H1 (cell line): ENCODE data around the gene ARHGAP10. TPM values are rescaled to one million over a fixed set of nuclear protein-coding genes. Genes with fewer than 3 reads are reported as not detected.

ENCODE experiments used
- CTCF ChIA-PET: fragments of 300-600 bp; sonication (Branson Sonifier 250); formaldehyde crosslinking; loops from one replicate; lab custom pipeline; 2021; ENCODE audit not compliant: partially characterized antibody; lab: Charles Lee
- POLR2A ChIA-PET: fragments of 300-600 bp; sonication (Branson Sonifier 250); formaldehyde crosslinking; loops from one replicate; lab custom pipeline; 2021; ENCODE audit warnings: inconsistent platforms; ENCODE audit not compliant: partially characterized antibody; lab: Charles Lee
- DNase-seq, 2 experiments: peaks; one replicate each; pipeline versions ENCODE4 v3.0.0 to v3.0.0-alpha.2; 2010 to 2022; ENCODE audit warnings: low spot score in 2 of 2, low read depth in 1 of 2, mixed read lengths in 1 of 2
- FAIRE-seq: peaks from 2 replicates; lab custom pipeline; 2011; peaks lifted over from hg19 to GRCh38; lab: Jason Lieb, UNC
- H2AFZ ChIP-seq: 2 replicates; pipeline ENCODE4 v1.8.1; 2012; ENCODE audit warnings: low read length, inconsistent platforms
- H2AK5ac ChIP-seq: 2 replicates; pipeline ENCODE4 v1.6.1; 2013; ENCODE audit warnings: low read depth, low read length
- H2BK120ac ChIP-seq: replicated peaks from 2 replicates; pipeline ENCODE3; 2013; ENCODE audit warnings: low read depth, low read length, inconsistent platforms
- H2BK12ac ChIP-seq: 2 replicates; pipeline ENCODE4 v1.6.1; 2013; ENCODE audit warnings: low read depth, low read length
- H2BK15ac ChIP-seq: 2 replicates; pipeline ENCODE4 v1.6.1; 2013; ENCODE audit warnings: low read length
- H2BK20ac ChIP-seq: 2 replicates; pipeline ENCODE4 v1.6.1; 2013; ENCODE audit warnings: low read length
- H2BK5ac ChIP-seq: 2 replicates; pipeline ENCODE4 v1.6.1; 2013; ENCODE audit warnings: low read depth, low read length
- H3K14ac ChIP-seq: 2 replicates; pipeline ENCODE4 v1.6.1; 2013; ENCODE audit warnings: inconsistent platforms; ENCODE audit not compliant: insufficient read length
- H3K18ac ChIP-seq: 2 replicates; pipeline ENCODE4 v1.6.1; 2013; ENCODE audit warnings: low read length; ENCODE audit errors: extremely low read depth
- H3K23ac ChIP-seq: 2 replicates; pipeline ENCODE4 v1.6.1; 2013; ENCODE audit warnings: inconsistent platforms; ENCODE audit not compliant: insufficient read length
- H3K23me2 ChIP-seq: 2 replicates; pipeline ENCODE4 v1.6.1; 2013; ENCODE audit warnings: low read depth, low read length
- H3K27ac ChIP-seq: 2 replicates; pipeline ENCODE4 v1.6.1; 2011; ENCODE audit warnings: low read depth, low read length, inconsistent platforms
- H3K27me3 ChIP-seq, 4 experiments: replicated peaks in 1 of 4; 1 replicate in 1 of 4; 2 replicates in 3 of 4; pipeline versions ENCODE4 v1.6.1 to v1.8.1; 2011 to 2013; ENCODE audit warnings: low read length in 3 of 4, mild to moderate bottlenecking in 3 of 4, inconsistent platforms in 2 of 4, mixed read lengths in 2 of 4, moderate library complexity in 1 of 4; ENCODE audit not compliant: control insufficient read depth in 3 of 4, insufficient read depth in 3 of 4; ENCODE audit errors: extremely low read depth in 1 of 4
- H3K36me3 ChIP-seq, 4 experiments: 2 replicates each; pipeline versions ENCODE4 v1.6.1 to v1.8.1; 2011 to 2013; ENCODE audit warnings: mild to moderate bottlenecking in 4 of 4, low read length in 3 of 4, moderate library complexity in 2 of 4, control low read depth in 1 of 4, inconsistent platforms in 1 of 4; ENCODE audit not compliant: insufficient read depth in 4 of 4, control insufficient read depth in 2 of 4
- H3K4ac ChIP-seq: replicated peaks from 2 replicates; pipeline ENCODE3; 2013; ENCODE audit warnings: low read length, low read depth, mixed read lengths, inconsistent platforms; ENCODE audit not compliant: insufficient read length
- H3K4me1 ChIP-seq, 4 experiments: replicated peaks in 1 of 4; 1 replicate in 1 of 4; 2 replicates in 3 of 4; pipeline versions ENCODE4 v1.6.1 to v1.8.1; 2011 to 2013; ENCODE audit warnings: low read length in 3 of 4, inconsistent platforms in 2 of 4, mixed read lengths in 1 of 4; ENCODE audit not compliant: insufficient read depth in 4 of 4, control insufficient read depth in 3 of 4
- H3K4me2 ChIP-seq, 2 experiments: 2 replicates each; pipeline versions ENCODE4 v1.6.1 to v1.8.1; 2011 to 2013; ENCODE audit warnings: low read depth in 2 of 2, low read length in 2 of 2, control low read depth in 1 of 2, inconsistent platforms in 1 of 2, mild to moderate bottlenecking in 1 of 2; ENCODE audit not compliant: insufficient read depth in 1 of 2
- H3K4me3 ChIP-seq, 4 experiments: fragments of 200-600, 300-600 bp in 1 of 4; sonication (generic), shearing (Covaris generic), sonication (Bioruptor Twin) in 1 of 4; 2 replicates each; pipeline versions ENCODE4 v1.5.1 to v1.8.1; 2011 to 2016; ENCODE audit warnings: low read length in 4 of 4, low read depth in 3 of 4, control low read depth in 2 of 4, inconsistent platforms in 2 of 4, mild to moderate bottlenecking in 2 of 4, mixed read lengths in 1 of 4, moderate library complexity in 1 of 4; ENCODE audit not compliant: insufficient read depth in 2 of 4; ENCODE audit errors: extremely low read depth in 1 of 4
- H3K56ac ChIP-seq: replicated peaks from 2 replicates; pipeline ENCODE3; 2013; ENCODE audit warnings: low read depth, mild to moderate bottlenecking, mixed read lengths, low read length, inconsistent platforms; ENCODE audit not compliant: insufficient read length
- H3K79me1 ChIP-seq: 2 replicates; pipeline ENCODE4 v1.6.1; 2013; ENCODE audit warnings: low read depth, low read length, control low read depth
- H3K79me2 ChIP-seq, 2 experiments: 2 replicates each; pipeline versions ENCODE4 v1.6.1 to v1.8.1; 2012 to 2013; ENCODE audit warnings: low read length in 2 of 2, mild to moderate bottlenecking in 2 of 2, inconsistent platforms in 1 of 2; ENCODE audit not compliant: insufficient read depth in 2 of 2, control insufficient read depth in 1 of 2
- H3K9ac ChIP-seq, 4 experiments: replicated peaks in 1 of 4; 1 replicate in 1 of 4; 2 replicates in 3 of 4; pipeline versions ENCODE4 v1.6.1 to v1.8.1; 2011 to 2013; ENCODE audit warnings: low read depth in 3 of 4, low read length in 3 of 4, control low read depth in 2 of 4, mild to moderate bottlenecking in 2 of 4, moderate library complexity in 2 of 4, inconsistent platforms in 1 of 4; ENCODE audit errors: extremely low read depth in 1 of 4
- H3K9me3 ChIP-seq, 2 experiments: 2 replicates each; pipeline versions ENCODE4 v1.6.1 to v1.8.1; 2012 to 2013; ENCODE audit warnings: mild to moderate bottlenecking in 2 of 2, moderate library complexity in 2 of 2, control low read depth in 1 of 2, inconsistent platforms in 1 of 2, low read depth in 1 of 2, low read length in 1 of 2, mixed read lengths in 1 of 2; ENCODE audit not compliant: insufficient read depth in 2 of 2
- H4K20me1 ChIP-seq, 2 experiments: replicated peaks in 1 of 2; 2 replicates each; pipeline versions ENCODE3 to v1.8.1; 2011 to 2013; ENCODE audit warnings: inconsistent platforms in 2 of 2, low read length in 2 of 2, mild to moderate bottlenecking in 1 of 2; ENCODE audit not compliant: insufficient read depth in 2 of 2, control insufficient read depth in 1 of 2
- H4K5ac ChIP-seq: 2 replicates; pipeline ENCODE4 v1.6.1; 2013; ENCODE audit warnings: low read length, low read depth, mixed read lengths, inconsistent platforms; ENCODE audit not compliant: insufficient read length
- H4K8ac ChIP-seq: 2 replicates; pipeline ENCODE4 v1.8.0; 2013; ENCODE audit warnings: mild to moderate bottlenecking, moderate library complexity, low read length, inconsistent platforms; ENCODE audit not compliant: insufficient read depth; ENCODE audit errors: extremely low read depth
- H4K91ac ChIP-seq: replicated peaks from 2 replicates; pipeline ENCODE3; 2013; ENCODE audit warnings: low read length, mixed read lengths, inconsistent platforms; ENCODE audit not compliant: insufficient read length
- CHD1 ChIP-seq: IDR thresholded peaks from 2 replicates; pipeline ENCODE4 v1.6.1; 2012; ENCODE audit warnings: low read depth, low read length, improper control_type of control experiment
- EP300 ChIP-seq, 2 experiments: IDR thresholded peaks; 1 replicate in 1 of 2; 2 replicates in 1 of 2; pipeline ENCODE4 v1.6.1; 2011 to 2012; ENCODE audit warnings: low read depth in 2 of 2, low read length in 2 of 2, mild to moderate bottlenecking in 2 of 2, borderline replicate concordance in 1 of 2, inconsistent platforms in 1 of 2, moderate library complexity in 1 of 2
- JUN ChIP-seq: IDR thresholded peaks from 2 replicates; pipeline ENCODE4 v1.6.1; 2011; ENCODE audit warnings: low read depth, mild to moderate bottlenecking, improper control_type of control experiment, low read length
- JUND ChIP-seq: IDR thresholded peaks from 2 replicates; pipeline ENCODE4 v1.6.1; 2011; ENCODE audit warnings: mild to moderate bottlenecking, improper control_type of control experiment, low read length
- MAFK ChIP-seq: IDR thresholded peaks from 2 replicates; pipeline ENCODE4 v1.6.1; 2012; ENCODE audit warnings: low read depth, mild to moderate bottlenecking, improper control_type of control experiment, low read length
- MAX ChIP-seq: IDR thresholded peaks from 2 replicates; pipeline ENCODE4 v1.6.1; 2012; ENCODE audit warnings: inconsistent platforms
- RXRA ChIP-seq: IDR thresholded peaks from 2 replicates; pipeline ENCODE4 v1.6.1; 2011; ENCODE audit warnings: low read depth, mild to moderate bottlenecking, low read length, moderate library complexity; ENCODE audit not compliant: insufficient read depth
- SP2 ChIP-seq: IDR thresholded peaks from 2 replicates; pipeline ENCODE4 v1.6.1; 2012; ENCODE audit warnings: mild to moderate bottlenecking, low read length, inconsistent platforms
- WGBS, 2 experiments: shearing (Covaris generic) in 1 of 2; methylation state at CpG; one replicate each; pipeline versions ENCODE4 v1.1.6 to v1.1.7; 2013 to 2015; ENCODE audit warnings: low lambda C conversion rate in 2 of 2, mixed read lengths in 2 of 2, inconsistent platforms in 1 of 2, low coverage in 1 of 2, missing lambda C conversion rate in 1 of 2; ENCODE audit not compliant: insufficient replicate concordance in 2 of 2, insufficient coverage in 1 of 2, insufficient read length in 1 of 2; ENCODE audit errors: extremely low coverage in 1 of 2, missing lambda C conversion rate in 1 of 2; 5-methylcytosine and 5-hydroxymethylcytosine counted together
- polyA plus RNA-seq, 7 experiments: library from polyadenylated mRNA; depleted of rRNA in 3 of 7; stranded (reverse) in 5 of 7; unstranded in 2 of 7; fragments of >200 nt in 5 of 7; fragments of 200-250 nt in 2 of 7; gene quantifications; 1 replicate in 5 of 7; 2 replicates in 1 of 7; 4 replicates in 1 of 7; pipeline versions ENCODE4 v1.2.1 to v1.2.3, GENCODE V29; 2011 to 2013; ENCODE audit warnings: missing spikeins in 2 of 7, mixed read lengths in 2 of 7
- total RNA-seq: library from RNA; stranded (reverse); fragmentation: NEBNext Ultra II Directional; extraction: Animal tissue kit (Norgen Biotek cat#: 25700); gene quantifications from 2 replicates; pipeline ENCODE4 v1.2.1, GENCODE V29; 2021

ARHGAP10 gene
- total and polyA plus RNA-seq, 2 of the 8 experiments (the other 6 are each of a cell fraction or from before 2014, with no cell fraction given) = 3.7 to 6.1 TPM

GRCh38 chr4:147786531-147786930, 54.6 kb downstream of the ARHGAP10 start:
- CTCF ChIA-PET = interaction anchor here (0.9 to 1.7 kb wide), 2 partner anchors 57 to 78 kb away, joined by 4 to 7 read pairs; no protein-coding TSS in a partner anchor
- Histone ChIP-seq H3K79me2 (no peaks in the 10 kb centered on the region), H3K23me2 (no peaks in the 10 kb centered on the region), H4K20me1 (no peaks in the 10 kb centered on the region), H3K4me1 (peaks cover 0 to 2% (median 0%) of the 10 kb centered on the region in 4 experiments; a peak in 1 of 7 replicates), H3K9ac (no peak overlapping the region), H2BK12ac (no peak overlapping the region), H3K4ac (no peak overlapping the region), H3K79me1 (no peaks in the 10 kb centered on the region; the same call in 1 of the 2 replicates), H3K27ac (no peak overlapping the region), H3K14ac (no peak overlapping the region), H2BK120ac (no peak overlapping the region), H4K5ac (no peak overlapping the region), H2BK5ac (no peak overlapping the region), H3K18ac (no peak overlapping the region), H3K27me3 (no peaks in the 10 kb centered on the region), H2AK5ac (no peak overlapping the region), H4K8ac (no peak overlapping the region), H3K56ac (no peak overlapping the region), H2AFZ (no peak overlapping the region), H3K4me2 (no peak overlapping the region), H4K91ac (no peak overlapping the region), H3K4me3 (no peak overlapping the region), H3K36me3 (no peaks in the 10 kb centered on the region), H3K9me3 (no peaks in the 10 kb centered on the region), H2BK15ac (no peak overlapping the region), H2BK20ac (no peak overlapping the region), H3K23ac (no peak overlapping the region)
- POLR2A ChIA-PET = interaction anchor here (1.4 kb wide), 1 partner anchor 14 kb away, joined by 4 read pairs; no protein-coding TSS in a partner anchor
- WGBS, 2 experiments = 86% methylated on average over 2 of the region's 2 CpGs; no CpG with 5 or more reads in 1 of the 2 experiments
- TF ChIP-seq RXRA (no peak), MAX (no peak), MAFK (no peak), SP2 (no peak), CHD1 (no peak), EP300 (IDR thresholded peaks at IDR 0.05; ENCODE audit: borderline replicate concordance in 1 of 2, low read depth in 2 of 2, low read length in 2 of 2) (no peak), JUN (no peak), JUND (no peak)
- DNase-seq (no peak), FAIRE-seq (no peak)
